Measurements from ENCODE around the gene COL5A1.

The COL5A1 gene

DNA sequence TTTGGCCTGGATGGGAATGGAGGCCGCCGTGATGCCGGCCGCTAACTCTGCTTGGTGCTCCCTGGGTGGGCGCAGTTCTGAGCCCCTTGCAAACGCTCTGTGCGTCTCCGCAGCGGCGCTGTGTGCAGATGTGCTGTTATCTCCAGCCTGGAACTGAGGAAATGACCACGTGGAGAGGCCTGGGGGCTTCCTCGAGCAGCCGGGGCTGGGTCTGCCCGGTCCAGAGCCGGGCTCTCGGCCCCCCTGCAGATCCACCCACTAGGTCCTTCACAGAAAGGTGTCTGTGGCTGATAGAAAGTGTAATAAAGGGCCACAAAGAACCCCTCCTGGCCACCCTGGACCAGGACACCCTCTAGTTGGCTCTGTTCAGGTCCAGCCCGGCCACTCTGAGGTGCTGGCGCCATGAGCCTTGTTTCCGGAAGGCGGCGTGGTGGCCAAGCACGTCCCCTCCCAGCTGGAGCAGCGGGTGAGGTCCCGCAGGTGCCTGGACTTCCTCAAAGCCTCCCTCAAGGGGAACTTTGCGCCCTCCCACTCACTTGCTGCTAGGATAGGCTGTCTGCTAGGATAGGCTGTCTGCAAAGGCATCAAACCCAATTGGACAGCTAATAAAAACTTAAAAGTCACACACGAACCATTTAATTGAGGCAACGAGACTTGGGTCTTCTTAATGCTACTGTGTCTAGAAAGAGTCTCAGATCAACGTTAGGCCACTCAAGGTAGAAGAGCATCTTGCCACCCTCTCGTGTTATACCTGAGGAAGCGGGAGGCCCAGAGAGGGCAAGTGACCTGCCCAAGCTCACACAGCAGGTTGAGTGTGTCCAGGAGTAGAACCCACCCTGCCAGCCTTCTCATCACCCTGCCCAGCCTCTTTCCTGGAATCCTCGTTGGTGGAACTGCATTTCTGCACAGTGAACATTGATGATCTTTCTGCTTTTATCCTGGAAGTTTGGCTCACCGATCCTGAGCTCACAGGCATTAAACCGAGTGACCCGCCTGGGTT lies 129.7 kb downstream of the COL5A1 start:
- peaks cover 99% of the 10 kb centered on the region for H3K36me3 ChIP-seq (ENCODE audit: insufficient read depth, low read length)
- no peak overlapping the region for H3K4me3 ChIP-seq (ENCODE audit: low read length)
- H3K9ac ChIP-seq (ENCODE audit: low read depth, low read length): no peak overlapping the region

DNA sequence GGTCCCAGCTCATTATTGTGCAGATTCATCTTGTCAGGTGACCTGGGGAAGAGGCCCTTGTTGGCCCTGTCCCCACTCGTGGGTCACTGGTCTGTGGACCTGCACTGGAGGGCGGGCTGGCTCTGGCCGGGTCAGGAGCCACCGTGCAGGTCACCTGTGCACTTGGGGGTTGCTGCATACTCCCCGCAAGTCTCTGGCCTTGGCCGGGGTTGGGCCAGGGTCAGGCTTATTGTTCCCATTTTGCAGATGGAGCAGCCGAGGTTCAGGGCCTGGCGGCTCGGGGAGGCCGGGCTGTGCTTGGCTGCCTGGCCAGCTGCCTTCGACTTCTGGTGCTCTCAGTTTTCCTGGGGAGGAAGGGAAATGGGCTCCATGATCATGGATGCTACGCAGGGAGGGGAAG lies 130.7 kb downstream of the COL5A1 start:
- no peaks in the 10 kb centered on the region for H3K27me3 ChIP-seq (ENCODE audit: control insufficient read depth, insufficient read depth, low read length)
- peaks cover 5% of the 10 kb centered on the region for H3K4me1 ChIP-seq (ENCODE audit: control insufficient read depth, insufficient read depth, low read length)
- no peak overlapping the region for H3K4me2 ChIP-seq (ENCODE audit: low read length)
- H3K36me3 ChIP-seq (ENCODE audit: insufficient read depth, low read length): peaks cover 99% of the 10 kb centered on the region
- no peak overlapping the region for H3K9ac ChIP-seq (ENCODE audit: low read depth, low read length)
- H3K4me3 ChIP-seq (ENCODE audit: low read length): no peak overlapping the region
- H3K9me3 ChIP-seq (replicated peaks; ENCODE audit: low read length): no peaks in the 10 kb centered on the region

More for the DNA sequence above, 129.7 kb downstream of the COL5A1 start:
- no peaks in the 10 kb centered on the region for H3K27me3 ChIP-seq (ENCODE audit: control insufficient read depth, insufficient read depth, low read length)
- peaks cover 5% of the 10 kb centered on the region for H3K4me1 ChIP-seq (ENCODE audit: control insufficient read depth, insufficient read depth, low read length)
- no peaks in the 10 kb centered on the region for H3K9me3 ChIP-seq (replicated peaks; ENCODE audit: low read length)
- no peak overlapping the region for H3K4me2 ChIP-seq (ENCODE audit: low read length)

DNA sequence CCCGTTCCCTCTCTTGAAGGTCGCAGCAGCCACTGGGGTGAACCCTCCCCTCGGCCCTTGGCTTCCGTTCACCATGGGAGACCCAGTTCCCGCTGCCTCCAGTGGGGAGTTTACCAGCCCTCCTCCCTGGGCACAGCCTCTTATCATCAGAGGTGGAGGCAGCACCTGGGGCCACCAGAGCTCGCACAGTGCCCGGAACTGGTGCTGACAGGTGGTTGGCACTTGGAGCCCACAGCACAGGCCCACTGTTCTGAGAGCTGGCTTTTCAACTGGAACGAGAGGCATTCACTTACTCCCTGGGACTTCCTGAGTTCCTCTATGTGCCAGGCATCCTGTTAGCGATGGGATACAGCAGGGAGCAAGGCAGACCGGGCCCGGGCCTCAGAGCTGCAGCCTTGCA lies 132.2 kb downstream of the COL5A1 start:
- Histone ChIP-seq H3K4me2 (ENCODE audit: low read length) (no peak overlapping the region), H3K9ac (ENCODE audit: low read depth, low read length) (no peak overlapping the region), H3K36me3 (ENCODE audit: insufficient read depth, low read length) (peaks cover 99% of the 10 kb centered on the region), H3K4me3 (ENCODE audit: low read length) (no peak overlapping the region), H3K4me1 (ENCODE audit: control insufficient read depth, insufficient read depth, low read length) (peaks cover 5% of the 10 kb centered on the region), H3K9me3 (replicated peaks; ENCODE audit: low read length) (no peaks in the 10 kb centered on the region), H3K27me3 (ENCODE audit: control insufficient read depth, insufficient read depth, low read length) (no peaks in the 10 kb centered on the region)

DNA sequence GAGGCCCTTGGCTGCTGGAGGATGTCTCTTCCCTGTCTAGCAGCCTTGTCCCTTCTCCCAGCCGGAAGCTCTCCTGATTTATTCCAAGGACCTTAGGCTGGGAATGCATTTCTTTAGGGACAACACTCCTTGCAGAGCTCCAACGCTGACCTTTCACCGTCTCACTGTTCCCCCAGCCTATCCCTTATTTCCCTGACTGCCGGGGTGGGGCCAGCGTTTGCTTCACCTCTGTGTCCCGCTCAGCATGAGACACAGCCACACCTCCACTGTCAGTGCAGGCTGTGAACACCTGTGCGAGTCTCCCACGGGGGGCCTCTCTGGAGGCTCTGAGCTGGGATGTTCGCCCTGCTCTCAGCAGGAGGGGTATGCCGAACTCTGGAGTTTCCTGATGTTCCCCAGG lies 132.8 kb downstream of the COL5A1 start:
- Histone ChIP-seq H3K9ac (ENCODE audit: low read depth, low read length) (no peak overlapping the region), H3K9me3 (replicated peaks; ENCODE audit: low read length) (no peaks in the 10 kb centered on the region), H3K4me3 (ENCODE audit: low read length) (no peak overlapping the region), H3K4me1 (ENCODE audit: control insufficient read depth, insufficient read depth, low read length) (peaks cover 5% of the 10 kb centered on the region), H3K27me3 (ENCODE audit: control insufficient read depth, insufficient read depth, low read length) (no peaks in the 10 kb centered on the region), H3K4me2 (ENCODE audit: low read length) (no peak overlapping the region), H3K36me3 (ENCODE audit: insufficient read depth, low read length) (peaks cover 100% of the 10 kb centered on the region)

DNA sequence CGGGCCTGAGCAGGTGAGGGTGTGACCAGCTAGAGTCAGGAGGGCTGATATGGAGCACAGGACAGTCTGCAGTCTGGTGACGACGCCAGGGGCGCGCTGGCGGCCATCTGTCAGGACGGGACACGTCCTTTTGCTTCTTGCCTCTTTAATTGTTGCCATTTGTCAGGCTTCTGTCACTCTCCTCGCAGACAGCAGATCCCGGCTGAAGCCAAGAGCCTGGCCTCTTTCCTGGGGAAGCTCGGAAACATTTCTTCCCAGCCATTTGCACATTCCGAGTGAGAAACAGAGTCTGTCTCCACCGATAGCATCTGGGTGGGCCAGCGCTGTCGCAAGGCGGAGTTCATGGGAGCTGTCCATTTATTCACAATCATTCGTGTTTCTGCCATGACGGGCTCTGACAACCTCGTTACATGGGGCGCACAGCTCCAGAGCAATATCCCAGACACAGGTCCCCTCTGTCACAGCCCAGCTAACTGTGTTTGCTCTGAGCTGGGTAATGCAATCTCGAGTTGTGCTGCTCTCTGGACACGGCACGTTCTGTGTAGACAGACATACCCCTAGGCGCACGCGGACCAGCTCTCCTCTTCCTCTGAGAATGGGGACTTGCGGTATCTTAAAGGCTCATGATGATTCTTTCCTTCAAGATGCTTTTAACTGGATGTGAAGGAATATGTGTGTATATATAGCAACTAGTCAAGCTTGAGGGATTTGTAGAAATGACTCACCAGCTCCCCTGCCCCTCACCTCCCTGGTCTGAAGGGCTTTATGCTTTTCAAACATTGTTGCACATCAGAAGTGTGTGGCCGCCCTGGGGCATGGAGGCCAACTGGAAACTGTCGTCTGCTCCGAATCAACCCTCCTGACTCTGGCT lies 133.7 kb downstream of the COL5A1 start:
- Histone ChIP-seq H3K27me3 (ENCODE audit: control insufficient read depth, insufficient read depth, low read length) (no peaks in the 10 kb centered on the region), H3K9me3 (replicated peaks; ENCODE audit: low read length) (no peaks in the 10 kb centered on the region), H3K4me3 (ENCODE audit: low read length) (no peak overlapping the region), H3K4me1 (ENCODE audit: control insufficient read depth, insufficient read depth, low read length) (peaks cover 5% of the 10 kb centered on the region), H3K36me3 (ENCODE audit: insufficient read depth, low read length) (peaks cover 100% of the 10 kb centered on the region), H3K9ac (ENCODE audit: low read depth, low read length) (no peak overlapping the region), H3K4me2 (ENCODE audit: low read length) (no peak overlapping the region)

DNA sequence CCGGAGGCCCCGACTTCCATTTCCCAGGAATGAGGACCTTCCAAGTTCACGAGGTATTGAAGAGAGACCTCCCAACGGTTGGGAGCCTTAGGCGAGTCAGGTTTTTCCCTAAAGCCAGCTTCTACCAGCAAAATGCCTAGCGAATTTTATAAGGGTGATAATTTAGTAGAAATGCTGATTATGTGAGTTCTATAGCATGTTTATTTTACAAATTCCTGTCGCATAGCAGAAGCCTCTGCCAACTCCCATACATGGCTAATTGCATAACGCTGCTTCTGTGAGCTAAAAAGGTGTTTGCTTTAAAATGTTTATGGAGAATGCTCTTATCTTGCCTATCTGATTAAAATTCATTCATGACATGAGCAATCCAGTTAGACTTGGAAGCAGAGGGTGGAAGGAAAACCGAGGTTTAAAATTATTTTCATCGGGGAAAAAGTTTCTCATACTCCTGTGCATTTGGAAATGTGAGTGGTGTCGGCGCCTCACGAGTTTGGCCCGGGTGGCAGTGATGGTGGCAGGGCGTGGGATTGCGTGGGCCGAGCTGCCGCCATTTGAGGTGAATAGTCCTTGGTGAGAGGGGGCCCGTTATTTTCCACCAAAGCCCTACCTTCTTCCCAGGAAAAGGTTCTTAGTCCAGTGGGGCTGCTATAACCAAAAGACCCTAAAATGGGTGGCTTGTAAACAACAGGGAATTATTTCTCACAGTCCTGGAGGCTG lies 134.6 kb downstream of the COL5A1 start:
- Histone ChIP-seq H3K9me3 (replicated peaks; ENCODE audit: low read length) (no peaks in the 10 kb centered on the region), H3K4me2 (ENCODE audit: low read length) (no peak overlapping the region), H3K27me3 (ENCODE audit: control insufficient read depth, insufficient read depth, low read length) (no peaks in the 10 kb centered on the region), H3K9ac (ENCODE audit: low read depth, low read length) (no peak overlapping the region), H3K4me3 (ENCODE audit: low read length) (no peak overlapping the region), H3K4me1 (ENCODE audit: control insufficient read depth, insufficient read depth, low read length) (peaks cover 5% of the 10 kb centered on the region), H3K36me3 (ENCODE audit: insufficient read depth, low read length) (peaks cover 100% of the 10 kb centered on the region)

DNA sequence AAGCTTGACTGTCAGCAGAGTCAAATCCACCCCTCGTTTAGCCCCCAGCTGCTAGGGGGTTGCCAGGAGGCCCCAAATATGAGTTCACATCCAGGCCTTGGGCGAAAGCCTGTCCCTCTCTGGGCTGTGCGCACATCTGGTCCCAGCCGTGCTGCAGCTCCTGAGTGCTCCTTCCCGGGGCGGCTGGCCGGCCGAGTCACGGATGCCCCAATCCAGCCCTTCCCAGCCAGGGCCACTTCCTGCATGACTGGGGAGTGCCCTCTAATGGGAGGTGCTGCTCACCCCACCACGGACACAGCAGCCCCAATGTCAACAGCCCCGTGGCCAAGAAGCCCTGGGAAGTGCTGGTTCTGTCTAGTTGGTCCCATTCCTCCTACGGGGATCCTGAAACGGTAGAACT lies 135.6 kb downstream of the COL5A1 start:
- Histone ChIP-seq H3K36me3 (ENCODE audit: insufficient read depth, low read length) (peaks cover 100% of the 10 kb centered on the region), H3K27me3 (ENCODE audit: control insufficient read depth, insufficient read depth, low read length) (no peaks in the 10 kb centered on the region), H3K9ac (ENCODE audit: low read depth, low read length) (no peak overlapping the region), H3K4me1 (ENCODE audit: control insufficient read depth, insufficient read depth, low read length) (peaks cover 5% of the 10 kb centered on the region), H3K9me3 (replicated peaks; ENCODE audit: low read length) (no peaks in the 10 kb centered on the region), H3K4me2 (ENCODE audit: low read length) (no peak overlapping the region), H3K4me3 (ENCODE audit: low read length) (no peak overlapping the region)

DNA sequence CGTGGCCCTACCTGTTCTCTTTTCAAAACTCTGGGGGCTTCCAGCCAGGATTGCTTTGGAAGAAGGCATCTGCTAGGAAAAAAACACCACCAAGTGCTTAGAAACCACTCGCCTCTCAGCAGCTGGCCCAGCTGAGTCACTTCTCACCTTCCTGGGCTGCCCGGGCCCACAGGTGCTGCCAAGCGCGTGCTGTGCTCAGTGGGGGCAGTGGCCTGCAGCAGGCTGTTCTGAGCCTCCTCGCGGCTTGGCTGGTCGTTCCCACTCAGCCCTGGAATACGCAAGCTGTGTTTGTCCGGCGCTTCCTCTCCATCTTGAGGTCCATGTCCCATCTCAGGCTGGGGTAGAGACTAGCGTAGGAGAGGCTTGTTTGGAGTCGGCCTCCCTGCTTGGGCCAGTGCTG lies 136.6 kb downstream of the COL5A1 start:
- Histone ChIP-seq H3K9me3 (replicated peaks; ENCODE audit: low read length) (no peaks in the 10 kb centered on the region), H3K27me3 (ENCODE audit: control insufficient read depth, insufficient read depth, low read length) (no peaks in the 10 kb centered on the region), H3K4me3 (ENCODE audit: low read length) (no peak overlapping the region), H3K4me2 (ENCODE audit: low read length) (no peak overlapping the region), H3K9ac (ENCODE audit: low read depth, low read length) (no peak overlapping the region), H3K4me1 (ENCODE audit: control insufficient read depth, insufficient read depth, low read length) (peaks cover 5% of the 10 kb centered on the region), H3K36me3 (ENCODE audit: insufficient read depth, low read length) (peaks cover 100% of the 10 kb centered on the region)

DNA sequence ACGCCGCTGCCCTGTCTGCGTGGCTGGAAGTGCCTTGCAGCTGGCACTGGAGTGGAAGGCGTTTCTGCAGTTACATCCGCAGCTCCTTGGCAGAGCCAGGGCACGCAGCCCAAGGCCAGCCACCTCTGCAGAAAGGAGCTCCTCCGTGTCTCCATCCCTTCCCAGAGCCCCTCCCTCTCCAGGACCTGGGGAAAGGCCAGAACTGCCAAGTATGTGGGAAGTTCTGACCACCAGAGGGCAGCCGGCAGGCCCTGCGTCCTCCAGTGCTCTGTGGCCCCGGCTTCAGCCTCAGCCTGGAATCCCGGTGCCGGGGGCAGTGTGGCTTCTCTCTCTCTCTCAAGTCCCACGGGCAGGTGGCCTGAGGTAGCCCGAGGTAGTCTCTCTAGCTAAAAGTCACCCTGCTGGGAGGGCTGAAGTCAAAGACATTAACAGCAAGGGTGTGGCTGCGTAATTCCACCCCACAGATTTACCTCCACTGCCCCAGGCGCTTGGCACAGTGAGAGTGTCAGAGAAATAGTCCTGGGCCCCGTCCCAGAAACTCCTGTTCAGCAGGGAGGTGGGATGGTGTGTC lies 137.3 kb downstream of the COL5A1 start:
- H3K36me3 ChIP-seq (ENCODE audit: insufficient read depth, low read length): peaks cover 100% of the 10 kb centered on the region
- H3K4me2 ChIP-seq (ENCODE audit: low read length): no peak overlapping the region
- H3K4me1 ChIP-seq (ENCODE audit: control insufficient read depth, insufficient read depth, low read length): peaks cover 5% of the 10 kb centered on the region
- H3K9me3 ChIP-seq (replicated peaks; ENCODE audit: low read length): no peaks in the 10 kb centered on the region
- no peaks in the 10 kb centered on the region for H3K27me3 ChIP-seq (ENCODE audit: control insufficient read depth, insufficient read depth, low read length)
- H3K9ac ChIP-seq (ENCODE audit: low read depth, low read length): no peak overlapping the region
- H3K4me3 ChIP-seq (ENCODE audit: low read length): no peak overlapping the region

DNA sequence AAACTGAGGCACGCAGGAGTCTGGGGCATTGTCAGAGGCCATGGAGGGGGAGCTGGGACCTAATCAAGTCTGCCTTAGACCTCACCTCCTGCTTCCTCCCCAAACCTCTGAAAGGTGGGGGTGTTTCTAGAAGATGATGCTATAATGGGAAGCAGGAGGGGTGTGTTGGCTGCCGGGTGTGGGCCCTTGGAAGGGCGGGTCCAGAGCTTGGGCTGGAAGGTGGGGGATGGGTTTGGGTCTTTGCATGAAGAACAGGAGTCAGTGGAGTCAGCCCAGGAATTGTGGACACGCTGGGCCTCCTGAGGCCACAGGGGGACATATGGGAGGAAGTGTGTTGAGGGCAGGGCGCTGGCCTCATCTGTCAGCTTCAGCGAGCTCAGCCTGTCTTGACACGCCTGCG lies 138.0 kb downstream of the COL5A1 start:
- no peaks in the 10 kb centered on the region for H3K27me3 ChIP-seq (ENCODE audit: control insufficient read depth, insufficient read depth, low read length)
- no peak overlapping the region for H3K4me2 ChIP-seq (ENCODE audit: low read length)
- H3K4me3 ChIP-seq (ENCODE audit: low read length): no peak overlapping the region
- H3K9me3 ChIP-seq (replicated peaks; ENCODE audit: low read length): no peaks in the 10 kb centered on the region
- H3K4me1 ChIP-seq (ENCODE audit: control insufficient read depth, insufficient read depth, low read length): peaks cover 5% of the 10 kb centered on the region
- no peak overlapping the region for H3K9ac ChIP-seq (ENCODE audit: low read depth, low read length)
- H3K36me3 ChIP-seq (ENCODE audit: insufficient read depth, low read length): peaks cover 99% of the 10 kb centered on the region

Measured in skeletal muscle satellite cell (primary cell).